OCI-M2 (cell line): ENCODE results near the gene MIEN1.
"Not testable (repeated sequence)": the region's sequence is repeated elsewhere in the genome, so short reads cannot be mapped to it uniquely, and the experiment has no call there.

Experiments used
- DNase-seq: peaks from one replicate; lab custom pipeline; 2025; ENCODE audit not compliant: unreplicated experiment; lab: John Stamatoyannopoulos, UW

The MIEN1 gene

DNA sequence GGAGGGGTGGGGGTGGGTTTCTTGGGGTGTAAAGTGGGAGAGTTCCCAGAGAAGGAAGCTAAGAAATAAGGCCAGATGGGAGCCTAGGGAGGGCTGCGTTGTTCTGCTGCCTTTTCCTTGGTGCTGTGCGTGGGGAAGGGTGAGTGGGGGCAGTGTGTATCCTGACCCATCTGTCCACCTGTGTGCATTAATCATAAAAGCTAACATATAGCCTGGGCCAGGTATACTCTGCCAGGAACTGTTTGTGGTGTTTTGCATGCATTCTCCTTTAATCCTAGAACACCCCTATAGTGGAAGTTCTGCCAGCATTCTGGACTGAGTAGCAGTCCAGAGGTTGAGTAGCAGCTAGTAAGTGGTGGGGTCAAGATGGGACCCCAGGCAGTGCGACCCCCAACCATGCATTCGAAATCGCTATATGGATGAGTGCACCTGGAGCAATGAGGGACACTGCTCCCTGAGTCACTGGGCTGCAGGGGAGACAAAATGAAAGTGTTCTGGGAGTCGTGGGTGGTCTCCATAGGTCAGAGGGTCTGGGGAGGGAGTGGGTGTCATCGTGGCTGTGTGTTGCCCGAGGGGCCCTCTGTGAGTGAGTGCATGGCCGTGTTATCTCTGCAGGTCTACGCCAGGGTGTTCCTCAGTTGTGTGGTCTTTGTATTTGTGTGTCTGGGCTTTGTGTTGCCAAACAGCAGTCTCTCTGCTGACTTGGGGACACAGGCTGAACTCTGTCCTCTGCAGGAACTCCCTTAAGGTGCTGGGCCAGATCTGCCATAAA, 29.1 kb downstream of the MIEN1 start:
- DNase-seq = no peak

DNA sequence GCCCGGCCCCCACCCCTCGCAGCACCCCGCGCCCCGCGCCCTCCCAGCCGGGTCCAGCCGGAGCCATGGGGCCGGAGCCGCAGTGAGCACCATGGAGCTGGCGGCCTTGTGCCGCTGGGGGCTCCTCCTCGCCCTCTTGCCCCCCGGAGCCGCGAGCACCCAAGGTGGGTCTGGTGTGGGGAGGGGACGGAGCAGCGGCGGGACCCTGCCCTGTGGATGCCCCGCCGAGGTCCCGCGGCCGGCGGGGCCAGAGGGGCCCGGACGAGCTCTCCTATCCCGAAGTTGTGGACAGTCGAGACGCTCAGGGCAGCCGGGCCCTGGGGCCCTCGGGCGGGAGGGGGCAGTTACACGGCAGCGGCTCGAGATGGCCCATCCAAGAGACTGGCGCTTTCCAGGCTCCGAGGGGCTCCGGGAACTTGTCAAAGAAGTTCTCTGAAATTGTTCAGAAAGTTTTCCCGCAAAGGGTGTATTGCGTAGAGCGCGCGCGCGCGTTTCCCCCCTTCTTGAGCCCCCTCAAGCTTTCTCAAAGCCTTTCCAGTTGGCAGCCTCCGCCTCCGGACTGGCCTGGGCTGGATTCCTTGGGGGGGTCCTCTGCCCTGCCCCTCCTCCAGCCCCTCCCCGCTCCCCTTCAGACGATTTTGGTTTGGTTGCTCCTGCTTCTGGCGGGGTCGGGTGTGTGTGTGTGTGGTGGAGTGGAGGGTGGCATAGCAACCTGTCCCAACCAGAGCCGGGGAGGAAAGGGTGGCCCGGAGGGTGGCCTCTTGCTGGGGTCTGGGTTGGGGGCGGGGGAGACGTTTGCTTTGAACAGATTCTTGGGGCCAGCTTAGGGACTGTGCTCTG, 30.0 kb downstream of the MIEN1 start:
- DNase-seq = no peak

DNA sequence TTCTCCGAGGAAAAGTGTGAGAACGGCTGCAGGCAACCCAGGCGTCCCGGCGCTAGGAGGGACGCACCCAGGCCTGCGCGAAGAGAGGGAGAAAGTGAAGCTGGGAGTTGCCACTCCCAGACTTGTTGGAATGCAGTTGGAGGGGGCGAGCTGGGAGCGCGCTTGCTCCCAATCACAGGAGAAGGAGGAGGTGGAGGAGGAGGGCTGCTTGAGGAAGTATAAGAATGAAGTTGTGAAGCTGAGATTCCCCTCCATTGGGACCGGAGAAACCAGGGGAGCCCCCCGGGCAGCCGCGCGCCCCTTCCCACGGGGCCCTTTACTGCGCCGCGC, 30.5 kb downstream of the MIEN1 start, which contains the start of gene ERBB2:
Gene ERBB2, plus strand, starts transcription at position 247 of the 330 bp plus-strand sequence. CDS start 175 bp downstream, outside the sequence.
- DNase-seq = no peak

DNA sequence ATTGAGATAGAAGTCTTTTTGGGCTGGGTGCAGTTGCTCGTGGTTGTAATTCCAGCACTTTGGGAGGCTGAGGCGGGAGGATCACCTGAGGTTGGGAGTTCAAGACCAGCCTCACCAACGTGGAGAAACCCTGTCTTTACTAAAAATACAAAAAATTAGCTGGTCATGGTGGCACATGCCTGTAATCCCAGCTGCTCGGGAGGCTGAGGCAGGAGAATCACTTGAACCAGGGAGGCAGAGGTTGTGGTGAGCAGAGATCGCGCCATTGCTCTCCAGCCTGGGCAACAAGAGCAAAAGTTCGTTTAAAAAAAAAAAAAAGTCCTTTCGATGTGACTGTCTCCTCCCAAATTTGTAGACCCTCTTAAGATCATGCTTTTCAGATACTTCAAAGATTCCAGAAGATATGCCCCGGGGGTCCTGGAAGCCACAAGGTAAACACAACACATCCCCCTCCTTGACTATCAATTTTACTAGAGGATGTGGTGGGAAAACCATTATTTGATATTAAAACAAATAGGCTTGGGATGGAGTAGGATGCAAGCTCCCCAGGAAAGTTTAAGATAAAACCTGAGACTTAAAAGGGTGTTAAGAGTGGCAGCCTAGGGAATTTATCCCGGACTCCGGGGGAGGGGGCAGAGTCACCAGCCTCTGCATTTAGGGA, 31.0 kb downstream of the MIEN1 start:
- DNase-seq = not testable (repeated sequence)

DNA sequence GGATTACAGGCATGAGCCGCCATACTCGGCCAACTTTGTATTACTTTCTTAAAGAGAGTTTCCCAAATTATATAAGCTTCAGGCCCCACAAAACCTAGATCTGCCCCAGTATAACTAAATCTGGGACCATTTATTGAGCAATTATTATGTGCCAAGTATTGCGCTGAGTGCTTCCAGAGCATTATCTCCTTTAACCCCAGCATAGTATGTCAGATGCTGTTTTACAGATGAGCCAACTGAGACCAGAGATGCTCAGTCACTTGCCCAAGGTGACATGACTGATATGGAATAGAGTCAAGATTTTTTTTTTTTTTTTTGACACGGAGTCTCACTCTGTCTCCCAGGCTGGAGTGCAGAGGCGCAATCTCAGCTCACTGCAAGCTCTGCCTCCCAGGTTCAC, 32.4 kb downstream of the MIEN1 start:
- no peak for DNase-seq

DNA sequence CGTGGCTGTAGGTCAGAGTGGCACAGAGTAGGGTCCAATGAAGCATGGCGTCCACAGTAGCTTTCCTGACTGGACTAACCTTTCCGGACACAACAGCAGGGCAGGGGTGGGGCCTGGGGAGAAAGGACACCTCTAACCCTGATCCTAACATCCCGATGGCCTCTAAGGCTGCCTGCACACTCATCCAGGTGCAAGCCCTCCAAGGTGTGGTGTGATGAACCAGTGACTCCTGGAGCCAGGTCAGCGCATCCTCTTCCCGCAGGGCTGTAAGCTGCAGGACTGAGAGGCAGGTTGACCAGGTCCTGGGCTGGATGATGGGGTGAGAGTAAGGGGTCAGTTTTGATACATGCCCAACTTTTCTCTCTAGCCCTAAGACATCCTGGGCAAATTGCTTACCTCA, 33.6 kb downstream of the MIEN1 start:
- no peak for DNase-seq

DNA sequence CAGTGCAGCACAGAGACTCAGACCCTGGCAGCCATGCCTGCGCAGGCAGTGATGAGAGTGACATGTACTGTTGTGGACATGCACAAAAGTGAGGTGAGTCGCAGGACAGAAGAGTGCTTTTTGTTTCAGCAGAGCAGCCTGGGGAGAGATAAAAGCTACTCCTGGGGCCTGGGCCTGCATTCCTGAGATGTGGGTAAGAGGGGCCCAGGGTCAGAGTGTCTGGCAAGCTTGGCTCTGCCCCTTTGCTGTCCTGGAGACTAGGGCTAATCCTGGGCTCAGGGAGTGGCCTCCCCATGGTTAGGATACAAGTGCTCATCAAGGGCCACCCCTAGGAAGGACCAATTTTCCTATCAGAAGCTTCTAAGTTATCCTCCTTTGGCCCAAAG, 35.2 kb downstream of the MIEN1 start:
- no peak for DNase-seq

DNA sequence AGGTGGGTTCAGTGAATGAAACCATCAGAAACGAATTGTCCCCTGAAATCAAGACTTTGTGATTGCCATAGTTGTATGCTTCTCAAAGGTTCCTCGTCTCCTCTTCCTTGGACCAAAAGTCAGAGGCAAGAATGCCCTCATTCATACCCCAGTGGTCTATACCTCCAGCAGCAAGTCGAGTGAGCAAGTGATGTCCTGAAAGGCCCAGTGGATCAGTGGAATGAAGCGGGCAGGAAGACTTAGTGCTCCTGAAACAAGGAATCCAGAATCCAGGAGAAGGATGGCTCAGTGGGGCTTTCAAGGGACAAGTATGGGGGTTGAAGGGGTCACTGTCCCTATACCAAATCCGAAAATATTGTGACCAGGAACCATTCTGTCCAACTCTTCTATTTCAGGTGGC, 35.7 kb downstream of the MIEN1 start:
- DNase-seq = no peak

DNA sequence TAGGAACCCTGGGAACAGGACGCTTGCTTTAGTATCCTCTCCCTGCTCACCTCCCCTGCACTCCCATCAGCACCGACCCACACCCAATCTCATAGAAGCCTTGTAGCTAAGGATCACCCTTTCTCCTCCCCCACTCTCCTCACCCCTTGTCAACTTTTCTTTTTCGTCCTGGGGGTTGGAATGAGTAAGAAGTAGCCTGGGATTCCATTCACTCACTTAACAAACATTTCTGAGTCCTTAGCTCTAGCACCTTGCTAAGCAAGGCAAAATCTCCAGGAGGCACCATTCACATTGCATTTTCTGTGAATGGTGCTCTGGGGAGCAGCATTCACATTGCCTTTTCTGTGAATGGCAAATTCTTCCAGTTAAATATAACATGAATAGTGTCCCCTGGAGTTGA, 41.4 kb downstream of the MIEN1 start:
- DNase-seq = no peak

DNA sequence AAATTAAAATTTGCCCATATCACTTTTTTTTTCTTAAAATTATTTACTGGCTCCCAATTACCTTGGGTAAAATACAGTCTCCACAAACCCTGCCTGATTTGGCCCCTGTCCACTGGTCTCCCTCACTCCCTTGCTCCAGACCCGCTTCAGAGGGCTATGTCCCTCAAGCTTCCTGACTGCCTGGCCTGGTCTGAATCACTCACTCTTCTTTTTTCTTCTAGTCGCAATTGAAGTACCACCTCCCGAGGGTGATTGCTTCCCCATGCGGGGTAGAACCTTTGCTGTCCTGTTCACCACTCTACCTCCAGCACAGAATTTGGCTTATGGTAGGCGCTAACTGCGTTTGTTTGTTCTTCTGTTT, 41.9 kb downstream of the MIEN1 start:
- no peak for DNase-seq

DNA sequence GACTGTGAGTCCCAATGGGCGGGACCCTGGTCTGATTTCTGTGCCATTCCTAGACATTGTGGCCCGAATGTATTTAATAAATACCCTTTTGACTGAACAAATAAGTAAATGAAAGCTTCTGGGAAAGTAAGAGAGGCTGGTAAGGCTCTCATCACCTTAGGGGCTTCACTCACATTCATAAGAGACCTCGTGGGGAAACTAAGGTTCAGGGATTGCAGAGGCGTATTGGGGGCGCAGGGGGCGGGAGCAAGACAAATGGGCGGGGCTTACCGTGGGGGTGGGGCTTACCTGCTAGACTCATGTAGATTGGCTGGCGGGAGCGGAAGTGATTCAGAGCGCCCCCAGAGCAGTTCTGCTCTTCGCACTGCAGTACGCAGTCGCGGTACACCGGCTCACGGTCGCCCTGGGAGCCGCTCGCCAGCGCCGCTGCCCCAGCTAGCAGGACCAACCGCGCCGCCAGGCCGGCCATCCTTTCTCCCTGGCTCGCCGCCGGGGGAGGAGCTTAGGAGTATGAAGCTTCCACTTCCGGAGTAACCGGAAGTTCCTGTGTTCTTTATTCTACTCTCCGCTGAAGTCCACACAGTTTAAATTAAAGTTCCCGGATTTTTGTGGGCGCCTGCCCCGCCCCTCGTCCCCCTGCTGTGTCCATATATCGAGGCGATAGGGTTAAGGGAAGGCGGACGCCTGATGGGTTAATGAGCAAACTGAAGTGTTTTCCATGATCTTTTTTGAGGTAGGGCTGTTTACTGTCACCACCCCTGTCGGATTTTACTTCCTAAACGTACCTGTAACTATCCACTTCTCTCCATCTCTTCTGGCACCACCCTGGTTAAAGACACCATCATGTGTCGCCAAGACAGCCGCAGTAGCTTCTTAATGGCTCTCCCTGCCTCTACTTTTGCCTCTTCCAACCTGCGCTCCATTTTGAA, 42.5 kb downstream of the MIEN1 start, which contains the start of gene PGAP3:
Gene PGAP3, minus strand, starts transcription at position 512 of the 929 bp plus-strand sequence. Its CDS starts 43 bp downstream, at position 469.
- DNase-seq = peak; percentile 81

DNA sequence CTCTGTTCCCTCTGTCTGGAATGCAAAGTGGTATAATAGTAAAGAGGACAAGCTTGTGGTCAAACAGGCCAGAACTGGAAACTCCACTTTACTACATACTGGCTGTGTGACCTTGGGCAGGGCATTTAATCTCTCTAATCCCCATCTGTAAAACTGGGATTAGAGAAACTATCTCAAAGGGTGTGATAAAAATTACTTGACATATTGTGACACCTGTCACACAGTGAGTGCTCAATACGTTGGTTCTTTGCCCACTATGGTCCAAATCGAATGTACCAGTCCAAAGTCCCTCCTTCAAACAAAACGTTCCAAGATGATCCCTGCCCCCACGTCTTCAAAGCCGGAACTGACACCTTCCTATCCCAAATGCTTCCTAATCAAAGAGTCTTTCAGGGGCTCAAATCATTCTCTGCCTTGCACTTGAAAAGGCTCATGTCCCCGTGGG, 43.2 kb downstream of the MIEN1 start:
- no peak for DNase-seq

DNA sequence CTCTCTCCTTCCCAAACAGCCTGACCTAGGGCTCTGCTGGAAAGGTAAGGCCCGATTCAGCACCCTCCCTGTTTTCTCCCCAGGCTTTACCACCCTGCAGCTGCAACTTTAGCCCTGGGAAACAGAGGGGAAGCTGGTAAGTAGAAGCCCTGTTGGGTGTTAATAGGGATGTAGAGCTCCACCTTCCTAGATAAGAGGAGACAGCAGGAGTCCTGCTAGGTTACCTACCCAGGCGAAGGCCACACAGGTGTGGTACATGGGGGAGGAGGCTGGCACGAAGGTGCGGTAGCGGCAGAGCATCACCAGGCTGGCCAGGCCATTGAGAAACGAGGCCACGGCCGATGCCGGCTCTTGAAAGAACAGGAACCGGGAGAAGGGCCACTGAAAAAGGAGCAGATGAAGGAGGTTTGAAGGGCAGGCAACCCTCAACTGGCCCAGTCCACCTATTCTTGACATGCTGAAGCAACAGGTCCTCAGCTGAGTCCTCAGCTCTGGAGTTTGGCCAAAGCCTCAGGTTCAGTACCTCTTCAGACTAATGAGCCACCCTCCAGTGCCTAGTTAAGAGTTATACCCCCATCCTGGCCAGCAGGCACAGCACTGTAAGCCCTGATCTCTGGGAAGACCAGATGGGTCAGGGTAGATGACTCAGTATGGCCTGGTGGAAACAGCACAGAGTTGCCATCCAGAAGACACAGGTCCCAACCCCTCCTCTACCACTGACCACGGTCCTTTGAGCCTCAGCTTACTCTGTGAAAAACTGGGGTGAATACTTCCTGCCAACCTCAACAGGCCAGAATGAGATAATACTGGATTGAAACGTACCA, 45.8 kb downstream of the MIEN1 start:
- DNase-seq = no peak

DNA sequence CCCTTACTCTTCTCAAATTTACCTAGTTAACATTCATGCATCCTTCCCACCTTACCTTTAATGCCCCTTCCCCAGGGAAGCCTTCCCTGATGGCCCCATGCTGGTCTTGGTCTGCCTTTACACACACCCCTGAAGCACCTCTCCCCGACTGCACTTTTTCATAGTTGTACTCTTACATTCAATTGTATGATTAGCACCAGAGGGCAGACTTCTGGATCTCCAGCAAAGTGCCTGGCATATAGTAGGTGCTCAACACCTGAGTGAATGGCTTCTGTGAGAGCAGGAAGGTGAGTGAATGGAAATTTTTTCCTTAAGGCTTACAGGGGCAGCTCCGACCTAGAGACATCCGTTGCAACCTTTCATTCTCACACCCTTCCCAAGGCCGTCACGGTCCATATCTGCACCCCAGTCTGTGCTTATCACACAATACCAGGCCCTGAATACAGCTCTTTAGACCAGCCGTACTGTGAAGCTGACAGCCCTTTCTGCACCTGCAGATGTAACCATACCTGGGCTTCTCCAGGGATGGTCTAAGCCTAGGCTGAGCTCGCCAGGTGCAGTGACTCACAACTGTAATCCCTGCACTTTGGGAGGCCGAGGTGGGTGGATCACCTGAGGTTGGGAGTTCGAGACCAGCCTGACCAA, 46.9 kb downstream of the MIEN1 start:
- DNase-seq = no peak

DNA sequence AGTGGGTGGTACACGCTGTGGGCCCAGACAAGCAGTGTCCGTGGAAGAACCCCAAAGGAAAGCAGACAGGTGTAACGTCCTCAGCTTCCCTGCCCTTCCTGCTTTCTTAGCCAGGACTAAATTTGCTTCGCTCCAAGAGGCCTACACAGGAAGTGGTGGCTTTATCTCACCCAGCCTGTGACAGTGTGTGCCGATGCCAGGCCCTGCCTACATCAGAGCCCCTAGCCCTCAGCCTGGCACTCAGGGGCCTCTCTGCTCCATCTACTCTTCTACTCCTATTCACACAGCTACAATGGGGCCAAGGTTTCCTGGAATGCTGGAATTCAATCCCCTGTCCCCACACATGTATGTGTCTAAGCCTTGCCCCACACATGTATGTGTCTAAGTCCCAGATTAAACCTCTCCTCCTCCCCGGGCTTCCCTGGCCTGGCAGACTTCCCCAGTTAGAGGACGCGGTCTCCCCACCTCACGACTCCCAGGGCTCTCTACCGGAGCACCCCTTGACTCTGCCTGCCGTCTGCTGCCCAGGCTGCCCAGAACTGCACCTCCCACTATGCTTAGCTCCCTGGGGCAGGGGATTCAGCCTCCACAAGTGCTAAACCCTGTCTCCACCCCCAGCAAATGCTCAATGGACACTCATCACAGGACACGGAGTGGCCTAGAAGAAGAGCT, 50.7 kb downstream of the MIEN1 start:
- DNase-seq = no peak
